Keratinocyte (primary cell): ENCODE results near the gene SAG. TPM values are rescaled to one million over a fixed set of nuclear protein-coding genes. Genes with fewer than 3 reads are reported as not detected.

ENCODE experiments used
- DNase-seq: peaks from one replicate; pipeline ENCODE4 v3.0.0-alpha.2; 2011; ENCODE audit warnings: low read depth, missing footprints, low spot score
- FAIRE-seq: peaks from 2 replicates; lab custom pipeline; 2011; peaks lifted over from hg19 to GRCh38; lab: Jason Lieb, UNC
- H2AFZ ChIP-seq: 2 replicates; pipeline ENCODE4 v1.6.0; 2012; ENCODE audit warnings: low read length, control low read depth, inconsistent platforms; ENCODE audit not compliant: control insufficient read depth
- H3K27ac ChIP-seq: 2 replicates; pipeline ENCODE4 v1.5.1; 2011; ENCODE audit warnings: low read length; ENCODE audit not compliant: control insufficient read depth, insufficient read depth
- H3K27me3 ChIP-seq: 3 replicates; pipeline ENCODE4 v1.6.0; 2011; ENCODE audit warnings: low read length; ENCODE audit not compliant: control insufficient read depth, insufficient read depth; ENCODE audit errors: extremely low read depth
- H3K36me3 ChIP-seq, 2 experiments: 2 replicates in 1 of 2; 3 replicates in 1 of 2; pipeline ENCODE4 v1.5.1; 2011; ENCODE audit warnings: low read length in 2 of 2, mild to moderate bottlenecking in 1 of 2; ENCODE audit not compliant: control insufficient read depth in 2 of 2, insufficient read depth in 2 of 2; ENCODE audit errors: extremely low read depth in 1 of 2
- H3K4me1 ChIP-seq: 3 replicates; pipeline ENCODE4 v1.5.1; 2011; ENCODE audit warnings: low read length; ENCODE audit not compliant: control insufficient read depth, insufficient read depth; ENCODE audit errors: extremely low read depth
- H3K4me2 ChIP-seq: 3 replicates; pipeline ENCODE4 v1.6.0; 2011; ENCODE audit warnings: low read depth, low read length; ENCODE audit not compliant: control insufficient read depth, insufficient read depth; ENCODE audit errors: extremely low read depth
- H3K4me3 ChIP-seq, 3 experiments: fragments of 200-600 bp in 1 of 3; sonication (generic) in 1 of 3; 2 replicates in 2 of 3; 3 replicates in 1 of 3; pipeline ENCODE4 v1.5.1; 2011 to 2016; ENCODE audit warnings: low read length in 3 of 3, mild to moderate bottlenecking in 3 of 3, control low read depth in 2 of 3, inconsistent platforms in 1 of 3, low read depth in 1 of 3, mixed read lengths in 1 of 3, mixed run types in 1 of 3, moderate library complexity in 1 of 3; ENCODE audit not compliant: control insufficient read depth in 2 of 3, insufficient read depth in 2 of 3; ENCODE audit errors: extremely low read depth in 1 of 3
- H3K79me2 ChIP-seq: 2 replicates; pipeline ENCODE4 v1.6.0; 2012; ENCODE audit warnings: low read length; ENCODE audit not compliant: control insufficient read depth, insufficient read depth
- H3K9ac ChIP-seq: 3 replicates; pipeline ENCODE4 v1.6.0; 2011; ENCODE audit warnings: low read length; ENCODE audit not compliant: control insufficient read depth, insufficient read depth; ENCODE audit errors: extremely low read depth
- H3K9me1 ChIP-seq: 3 replicates; pipeline ENCODE4 v1.6.0; 2011; ENCODE audit warnings: low read length; ENCODE audit not compliant: control insufficient read depth, insufficient read depth; ENCODE audit errors: extremely low read depth
- H3K9me3 ChIP-seq: 2 replicates; pipeline ENCODE4 v1.5.1; 2012; ENCODE audit warnings: low read depth, low read length; ENCODE audit not compliant: control insufficient read depth
- H4K20me1 ChIP-seq: 3 replicates; pipeline ENCODE4 v1.6.0; 2011; ENCODE audit warnings: low read length; ENCODE audit not compliant: control insufficient read depth, insufficient read depth; ENCODE audit errors: extremely low read depth
- CTCF ChIP-seq, 3 experiments: IDR thresholded peaks in 1 of 3; conservative IDR thresholded peaks in 1 of 3; optimal IDR thresholded peaks in 1 of 3; 2 replicates in 2 of 3; 3 replicates in 1 of 3; pipeline versions ENCODE3 to v1.5.1; 2011; ENCODE audit warnings: low read length in 3 of 3, mild to moderate bottlenecking in 3 of 3, moderate library complexity in 2 of 3, control low read depth in 1 of 3, inconsistent platforms in 1 of 3; ENCODE audit not compliant: insufficient read depth in 2 of 3; ENCODE audit errors: extremely low read depth in 1 of 3
- EZH2 ChIP-seq: IDR thresholded peaks from one replicate; pipeline ENCODE4 v1.6.1; 2012; ENCODE audit warnings: inconsistent platforms, mild to moderate bottlenecking, low read length, moderate library complexity
- dilution Hi-C: fragments of 300-500 bp; cut with MboI; formaldehyde crosslinking; loops from one replicate; pipeline ENCODE4 v1.7.0; 2020; ENCODE audit warnings: low sequenced_read_pairs; ENCODE audit not compliant: extremely low pct_ligation_motif_present
- polyA minus RNA-seq, 3 experiments: library from RNA; depleted of rRNA, polyadenylated mRNA; stranded (reverse); fragments of >200 nt; gene quantifications; 1 replicate in 1 of 3; 2 replicates in 1 of 3; 3 replicates in 1 of 3; pipeline ENCODE4 v1.2.3, GENCODE V29; 2011
- polyA plus RNA-seq, 5 experiments: library from polyadenylated mRNA; depleted of rRNA in 3 of 5; stranded (reverse) in 3 of 5; stranded (forward) in 1 of 5; unstranded in 1 of 5; fragments of >200 nt; gene quantifications; 1 replicate in 1 of 5; 2 replicates in 3 of 5; 3 replicates in 1 of 5; pipeline versions ENCODE4 v1.2.1 to v1.2.3, GENCODE V29; 2011 to 2012; ENCODE audit warnings: missing spikeins in 2 of 5, low read depth in 1 of 5, low replicate concordance in 1 of 5

The SAG gene
- polyA plus RNA-seq (not detected in 3 replicates), polyA minus RNA-seq (not detected in 3 replicates)
- polyA plus RNA-seq (2011; ENCODE audit: low read depth): not detected
- not detected in 2 replicates for polyA plus RNA-seq (2011; cell fraction: cytosol; rRNA removed)
- polyA plus RNA-seq (2011; cell fraction: nucleus; rRNA removed): 0.16 TPM in 1 of 2 replicates, not detected in the other
- polyA plus RNA-seq (2012; ENCODE audit: low replicate concordance): not detected in 2 replicates
- polyA minus RNA-seq (2011; cell fraction: cytosol; rRNA and poly(A)+ RNA removed): not detected
- not detected in 2 replicates for polyA minus RNA-seq (2011; cell fraction: nucleus; rRNA and poly(A)+ RNA removed)

- TF ChIP-seq CTCF (optimal IDR thresholded peaks at IDR 0.05 in 1 of 3, IDR thresholded peaks at IDR 0.05 in 1 of 3, conservative IDR thresholded peaks at IDR 0.05 in 1 of 3; ENCODE audit: extremely low read depth in 1 of 3, insufficient read depth in 2 of 3, low read length in 3 of 3) (no peak), EZH2 (no peak)
- FAIRE-seq: no peak
- H3K9me3 ChIP-seq: no peaks in the 10 kb centered on the region
- H4K20me1 ChIP-seq: no peaks in the 10 kb centered on the region
- no peak within 1 kb of the TSS for H3K4me3 ChIP-seq
- H2AFZ ChIP-seq: no peak within 1 kb of the TSS
- no peak for DNase-seq
- no peaks in the 10 kb centered on the region for H3K9me1 ChIP-seq
- no peaks in the 10 kb centered on the region for H3K79me2 ChIP-seq
- dilution Hi-C loops: no loop called here
- H3K27ac ChIP-seq: no peak within 1 kb of the TSS
- no peaks in the 10 kb centered on the region for H3K4me1 ChIP-seq
- peaks cover 14% of the 10 kb centered on the region for H3K27me3 ChIP-seq
- no peak within 1 kb of the TSS for H3K4me2 ChIP-seq
- no peaks in the 10 kb centered on the region for H3K36me3 ChIP-seq
- no peak within 1 kb of the TSS for H3K9ac ChIP-seq
Measured at GRCh38 chr2:233307565-233307964, at the start of gene SAG. Gene SAG (plus strand): TSS chr2:233307816. CDS start chr2:233309190, 1,374 bp downstream.

GRCh38 chr2:233258211-233258610 lies 49.4 kb upstream of the SAG start:
- Histone ChIP-seq H3K27ac (no peak overlapping the region), H4K20me1 (peaks cover 8% of the 10 kb centered on the region), H3K36me3 (peaks cover 18 to 24% of the 10 kb centered on the region in 2 experiments), H3K9me1 (no peaks in the 10 kb centered on the region), H2AFZ (no peak overlapping the region), H3K9me3 (no peaks in the 10 kb centered on the region), H3K4me1 (peaks cover 12% of the 10 kb centered on the region), H3K4me3 (no peak overlapping the region), H3K9ac (no peak overlapping the region), H3K27me3 (no peaks in the 10 kb centered on the region), H3K79me2 (peaks cover 61% of the 10 kb centered on the region), H3K4me2 (no peak overlapping the region)
- TF ChIP-seq CTCF (optimal IDR thresholded peaks at IDR 0.05 in 1 of 3, IDR thresholded peaks at IDR 0.05 in 1 of 3, conservative IDR thresholded peaks at IDR 0.05 in 1 of 3; ENCODE audit: extremely low read depth in 1 of 3, insufficient read depth in 2 of 3, low read length in 3 of 3) (no peak), EZH2 (no peak)
- FAIRE-seq (no peak), DNase-seq (no peak)
- dilution Hi-C loops: no loop called here
